GM19193 (cell line): Measurements from ENCODE around the gene EEIG2.

ENCODE experiments used
- POLR2A ChIP-seq: IDR thresholded peaks from 4 replicates; pipeline ENCODE4 v1.6.1; 2011; ENCODE audit not compliant: insufficient read depth, insufficient read length; ENCODE audit errors: extremely low read depth

EEIG2 gene

GRCh38 chr1:108570998-108571401 lies 11.1 kb downstream of the EEIG2 start:
- TF ChIP-seq POLR2A = no peak

GRCh38 chr1:108572182-108572581 lies 12.3 kb downstream of the EEIG2 start:
- no peak for TF ChIP-seq POLR2A

GRCh38 chr1:108573183-108573582 lies 13.3 kb downstream of the EEIG2 start:
- TF ChIP-seq POLR2A = no peak

GRCh38 chr1:108574008-108574407 lies 14.1 kb downstream of the EEIG2 start:
- no peak for TF ChIP-seq POLR2A

GRCh38 chr1:108575375-108575774 lies 15.5 kb downstream of the EEIG2 start:
- TF ChIP-seq POLR2A = no peak

- TF ChIP-seq POLR2A = no peak
Observed at GRCh38 chr1:108583757-108584427, 24.0 kb downstream of the EEIG2 start.

GRCh38 chr1:108584428-108584856 lies 24.5 kb downstream of the EEIG2 start:
- TF ChIP-seq POLR2A = no peak

- TF ChIP-seq POLR2A = no peak
Observed at GRCh38 chr1:108585313-108585712, 25.4 kb downstream of the EEIG2 start.

- TF ChIP-seq POLR2A = no peak
Observed at GRCh38 chr1:108590441-108590840, 30.5 kb downstream of the EEIG2 start.

- no peak for TF ChIP-seq POLR2A
Observed at GRCh38 chr1:108590957-108591356, 31.1 kb downstream of the EEIG2 start.

GRCh38 chr1:108591466-108591865 lies 31.6 kb downstream of the EEIG2 start:
- TF ChIP-seq POLR2A = no peak

- TF ChIP-seq POLR2A = no peak
Observed at GRCh38 chr1:108592030-108592759, 32.3 kb downstream of the EEIG2 start.

- TF ChIP-seq POLR2A = no peak
Observed at GRCh38 chr1:108593448-108593847, 33.5 kb downstream of the EEIG2 start.

GRCh38 chr1:108595507-108595906 lies 35.6 kb downstream of the EEIG2 start:
- no peak for TF ChIP-seq POLR2A

- TF ChIP-seq POLR2A = no peak
Observed at GRCh38 chr1:108597041-108597440, 37.1 kb downstream of the EEIG2 start.

- TF ChIP-seq POLR2A = no peak
Observed at GRCh38 chr1:108598340-108598739, 38.4 kb downstream of the EEIG2 start.
